ENCODE data around the gene SOX18. TPM values are rescaled to one million over a fixed set of nuclear protein-coding genes. Genes with fewer than 3 reads are reported as not detected.

The SOX18 gene
- total and polyA plus RNA-seq, 2 of the 13 experiments (the other 11 are each of a cell fraction or from before 2014, with no cell fraction given), result 1.6 to 1.9 TPM

DNA sequence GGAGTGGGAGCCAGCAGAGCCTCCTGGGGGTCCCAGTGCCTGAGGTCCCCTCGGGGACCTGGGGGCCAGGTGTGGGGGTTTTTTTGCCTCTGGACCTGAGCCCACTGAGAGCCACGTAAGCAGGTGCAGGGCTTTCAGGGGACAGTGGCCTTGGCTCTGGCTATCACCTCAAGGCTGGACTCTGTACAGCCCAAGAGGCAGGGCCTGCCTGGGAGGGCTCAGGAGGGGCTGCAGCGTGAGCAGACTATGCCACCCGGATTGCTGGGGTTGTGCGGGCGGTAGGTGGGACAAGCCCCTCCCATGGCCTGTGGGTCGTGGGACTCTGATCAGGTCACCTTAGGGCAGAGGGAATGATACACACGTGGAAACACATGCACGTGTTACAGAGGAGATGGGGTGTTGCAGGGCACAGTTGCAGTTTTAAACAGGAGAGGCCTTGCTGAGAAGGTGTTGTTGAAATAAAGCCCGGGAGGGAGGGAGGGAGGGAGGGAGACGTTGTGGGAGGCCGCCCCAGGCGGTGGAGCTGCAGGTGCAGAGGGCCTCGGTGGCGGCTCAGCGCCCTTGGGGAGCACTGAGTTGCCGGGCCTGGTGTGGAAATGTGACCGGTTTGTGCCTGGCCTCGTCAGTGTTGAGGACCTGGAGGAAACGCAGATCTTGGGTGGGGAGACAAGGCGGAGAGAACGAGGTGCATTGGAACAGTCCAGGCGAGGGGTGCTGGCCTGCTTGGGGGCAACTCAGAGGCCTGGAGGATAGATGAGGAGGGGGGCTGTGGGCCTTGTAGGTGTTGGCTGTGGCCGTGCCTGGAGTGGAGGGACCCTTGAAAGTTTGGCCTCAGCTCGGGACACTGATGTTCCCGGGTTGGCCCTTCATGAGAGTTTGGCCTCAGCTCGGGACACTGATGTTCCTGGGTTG is 15.9 kb upstream of the SOX18 start (continued):
- TF ChIP-seq, protein P1, sequence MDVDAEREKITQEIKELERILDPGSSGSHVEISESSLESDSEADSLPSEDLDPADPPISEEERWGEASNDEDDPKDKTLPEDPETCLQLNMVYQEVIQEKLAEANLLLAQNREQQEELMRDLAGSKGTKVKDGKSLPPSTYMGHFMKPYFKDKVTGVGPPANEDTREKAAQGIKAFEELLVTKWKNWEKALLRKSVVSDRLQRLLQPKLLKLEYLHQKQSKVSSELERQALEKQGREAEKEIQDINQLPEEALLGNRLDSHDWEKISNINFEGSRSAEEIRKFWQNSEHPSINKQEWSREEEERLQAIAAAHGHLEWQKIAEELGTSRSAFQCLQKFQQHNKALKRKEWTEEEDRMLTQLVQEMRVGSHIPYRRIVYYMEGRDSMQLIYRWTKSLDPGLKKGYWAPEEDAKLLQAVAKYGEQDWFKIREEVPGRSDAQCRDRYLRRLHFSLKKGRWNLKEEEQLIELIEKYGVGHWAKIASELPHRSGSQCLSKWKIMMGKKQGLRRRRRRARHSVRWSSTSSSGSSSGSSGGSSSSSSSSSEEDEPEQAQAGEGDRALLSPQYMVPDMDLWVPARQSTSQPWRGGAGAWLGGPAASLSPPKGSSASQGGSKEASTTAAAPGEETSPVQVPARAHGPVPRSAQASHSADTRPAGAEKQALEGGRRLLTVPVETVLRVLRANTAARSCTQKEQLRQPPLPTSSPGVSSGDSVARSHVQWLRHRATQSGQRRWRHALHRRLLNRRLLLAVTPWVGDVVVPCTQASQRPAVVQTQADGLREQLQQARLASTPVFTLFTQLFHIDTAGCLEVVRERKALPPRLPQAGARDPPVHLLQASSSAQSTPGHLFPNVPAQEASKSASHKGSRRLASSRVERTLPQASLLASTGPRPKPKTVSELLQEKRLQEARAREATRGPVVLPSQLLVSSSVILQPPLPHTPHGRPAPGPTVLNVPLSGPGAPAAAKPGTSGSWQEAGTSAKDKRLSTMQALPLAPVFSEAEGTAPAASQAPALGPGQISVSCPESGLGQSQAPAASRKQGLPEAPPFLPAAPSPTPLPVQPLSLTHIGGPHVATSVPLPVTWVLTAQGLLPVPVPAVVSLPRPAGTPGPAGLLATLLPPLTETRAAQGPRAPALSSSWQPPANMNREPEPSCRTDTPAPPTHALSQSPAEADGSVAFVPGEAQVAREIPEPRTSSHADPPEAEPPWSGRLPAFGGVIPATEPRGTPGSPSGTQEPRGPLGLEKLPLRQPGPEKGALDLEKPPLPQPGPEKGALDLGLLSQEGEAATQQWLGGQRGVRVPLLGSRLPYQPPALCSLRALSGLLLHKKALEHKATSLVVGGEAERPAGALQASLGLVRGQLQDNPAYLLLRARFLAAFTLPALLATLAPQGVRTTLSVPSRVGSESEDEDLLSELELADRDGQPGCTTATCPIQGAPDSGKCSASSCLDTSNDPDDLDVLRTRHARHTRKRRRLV (CRISPR knock-in tag; IDR thresholded peaks at IDR 0.05), result peak; percentile 52; the same call in 1 of the 2 replicates
- peak; percentile 88 for TF ChIP-seq BORCS8-MEF2B (CRISPR knock-in tag; IDR thresholded peaks at IDR 0.05)
- TF ChIP-seq BHLHE40 (IDR thresholded peaks at IDR 0.05; ENCODE audit: low read length), result peak; percentile 68
- TF ChIP-seq ZFP82 (CRISPR knock-in tag; IDR thresholded peaks at IDR 0.05; ENCODE audit: borderline replicate concordance), result no peak
- TF ChIP-seq ZNF207 (IDR thresholded peaks at IDR 0.05; ENCODE audit: borderline replicate concordance), result no peak
- TF ChIP-seq ZBTB38 (CRISPR knock-in tag; IDR thresholded peaks at IDR 0.05), result no peak
- TF ChIP-seq ZNF253 (CRISPR knock-in tag; IDR thresholded peaks at IDR 0.05; ENCODE audit: borderline replicate concordance), result 0 out of 2 replicates have a peak, but pooled peaks have one; percentile 36
- TF ChIP-seq, protein P2, sequence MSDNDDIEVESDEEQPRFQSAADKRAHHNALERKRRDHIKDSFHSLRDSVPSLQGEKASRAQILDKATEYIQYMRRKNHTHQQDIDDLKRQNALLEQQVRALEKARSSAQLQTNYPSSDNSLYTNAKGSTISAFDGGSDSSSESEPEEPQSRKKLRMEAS (IDR thresholded peaks at IDR 0.05), result peak; percentile 89
- TF ChIP-seq PBX2 (CRISPR knock-in tag; IDR thresholded peaks at IDR 0.05), result no peak
- TF ChIP-seq POLR2AphosphoS2 (IDR thresholded peaks at IDR 0.05; ENCODE audit: low read depth, low read length), result no peak
- no peak for TF ChIP-seq NR3C1 (CRISPR knock-in tag; IDR thresholded peaks at IDR 0.05)
- TF ChIP-seq ZNF180 (CRISPR knock-in tag; IDR thresholded peaks at IDR 0.05; ENCODE audit: borderline replicate concordance, low read depth), result no peak
- TF ChIP-seq, protein P3, sequence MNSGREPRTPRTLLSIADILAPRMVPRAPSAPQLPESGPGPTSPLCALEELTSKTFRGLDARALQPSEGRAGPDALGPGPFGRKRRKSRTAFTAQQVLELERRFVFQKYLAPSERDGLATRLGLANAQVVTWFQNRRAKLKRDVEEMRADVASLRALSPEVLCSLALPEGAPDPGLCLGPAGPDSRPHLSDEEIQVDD (CRISPR knock-in tag; IDR thresholded peaks at IDR 0.05; ENCODE audit: borderline replicate concordance), result peak; percentile 80; the same call in 1 of the 2 replicates
- no peak for TF ChIP-seq CREB1 (IDR thresholded peaks at IDR 0.05)
- no peak for TF ChIP-seq CREB1 (CRISPR knock-in tag; IDR thresholded peaks at IDR 0.05)
- TF ChIP-seq MXD3 (CRISPR knock-in tag; IDR thresholded peaks at IDR 0.05), result 0 out of 2 replicates have a peak, but pooled peaks have one; percentile 44
- TF ChIP-seq SYNCRIP (IDR thresholded peaks at IDR 0.05; ENCODE audit: insufficient read depth, low read depth, low read length), result no peak
- peak; percentile 62 for TF ChIP-seq SALL1 (CRISPR knock-in tag; IDR thresholded peaks at IDR 0.05)

Data from HepG2 (cell line).